ENCODE measurements around the gene SCAF8. TPM values are rescaled to one million over a fixed set of nuclear protein-coding genes. Genes with fewer than 3 reads are reported as not detected.

Gene SCAF8
- total RNA-seq, 1 donor from 2014 or later = 46.1 TPM

DNA sequence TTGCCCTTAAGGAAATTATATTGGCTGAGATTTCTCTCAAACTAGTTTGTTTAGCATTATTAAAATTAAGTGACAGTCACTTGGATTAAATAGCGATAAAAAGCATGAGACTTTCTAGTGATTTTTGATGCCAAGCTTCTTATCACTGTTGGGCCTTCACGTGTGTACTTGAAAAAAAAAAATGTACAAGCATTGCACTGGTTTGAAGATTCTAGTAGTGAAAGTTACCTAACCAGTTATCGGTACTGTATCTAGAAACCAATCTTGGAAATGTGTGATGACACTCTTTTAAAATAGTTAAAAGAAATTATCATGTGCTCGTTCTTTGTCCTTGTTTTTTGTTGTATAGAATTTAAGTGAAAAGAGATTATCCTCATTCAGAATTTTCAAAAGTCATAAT, 102.1 kb downstream of the SCAF8 start:
- no peak overlapping the region for H3K4me3 Mint-ChIP-seq (ENCODE audit: unreplicated experiment)
- no peaks in the 10 kb centered on the region for H3K27me3 Mint-ChIP-seq (ENCODE audit: unreplicated experiment)
- peaks cover 24% of the 10 kb centered on the region for H3K36me3 Mint-ChIP-seq (ENCODE audit: unreplicated experiment)
- DNase-seq (ENCODE audit: extremely low spot score, unreplicated experiment) = no peak
- H3K27ac Mint-ChIP-seq (ENCODE audit: unreplicated experiment) = no peak overlapping the region
- TF ChIP-seq CTCF (IDR thresholded peaks at IDR 0.05) = no peak
- H3K9me3 Mint-ChIP-seq (ENCODE audit: unreplicated experiment) = no peaks in the 10 kb centered on the region
- H3K4me1 Mint-ChIP-seq (ENCODE audit: unreplicated experiment) = peaks cover 5% of the 10 kb centered on the region

GRCh38 chr6:154839546-154839945, 106.3 kb downstream of the SCAF8 start:
- Mint-ChIP-seq H3K36me3 (ENCODE audit: unreplicated experiment) (peaks cover 10% of the 10 kb centered on the region), H3K9me3 (ENCODE audit: unreplicated experiment) (no peaks in the 10 kb centered on the region), H3K4me1 (ENCODE audit: unreplicated experiment) (peaks cover 17% of the 10 kb centered on the region), H3K27me3 (ENCODE audit: unreplicated experiment) (no peaks in the 10 kb centered on the region), H3K4me3 (ENCODE audit: unreplicated experiment) (no peak overlapping the region), H3K27ac (ENCODE audit: unreplicated experiment) (no peak overlapping the region)
- TF ChIP-seq CTCF (IDR thresholded peaks at IDR 0.05) = no peak
- DNase-seq (ENCODE audit: extremely low spot score, unreplicated experiment) = no peak

GRCh38 chr6:154840363-154840762, 107.1 kb downstream of the SCAF8 start:
- no peak for TF ChIP-seq CTCF (IDR thresholded peaks at IDR 0.05)
- no peak overlapping the region for H3K4me3 Mint-ChIP-seq (ENCODE audit: unreplicated experiment)
- no peak for DNase-seq (ENCODE audit: extremely low spot score, unreplicated experiment)
- H3K27me3 Mint-ChIP-seq (ENCODE audit: unreplicated experiment) = no peaks in the 10 kb centered on the region
- H3K27ac Mint-ChIP-seq (ENCODE audit: unreplicated experiment) = no peak overlapping the region
- H3K36me3 Mint-ChIP-seq (ENCODE audit: unreplicated experiment) = peaks cover 11% of the 10 kb centered on the region
- H3K4me1 Mint-ChIP-seq (ENCODE audit: unreplicated experiment) = peaks cover 18% of the 10 kb centered on the region
- no peaks in the 10 kb centered on the region for H3K9me3 Mint-ChIP-seq (ENCODE audit: unreplicated experiment)

DNA sequence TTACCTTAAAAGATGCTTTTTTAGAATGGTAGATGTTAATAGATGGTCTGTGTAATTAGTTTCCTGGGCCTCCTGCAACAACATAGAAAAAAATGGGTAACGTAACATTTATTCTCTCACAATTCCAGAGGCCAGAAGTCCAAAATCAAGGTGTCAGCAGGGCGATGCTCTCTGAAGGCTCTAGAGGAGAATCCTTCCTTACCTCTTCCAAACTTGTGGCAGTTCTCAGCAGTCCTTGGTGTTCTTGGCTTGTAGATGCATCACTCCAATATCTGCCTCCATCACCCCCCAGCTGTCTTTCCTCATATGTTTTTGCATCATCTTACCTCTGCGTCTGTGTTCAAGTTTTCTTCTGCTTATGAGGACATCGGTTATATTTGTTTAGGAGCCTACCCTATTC, 107.9 kb downstream of the SCAF8 start:
- Mint-ChIP-seq H3K36me3 (ENCODE audit: unreplicated experiment) (peaks cover 11% of the 10 kb centered on the region), H3K27me3 (ENCODE audit: unreplicated experiment) (no peaks in the 10 kb centered on the region), H3K4me1 (ENCODE audit: unreplicated experiment) (peaks cover 18% of the 10 kb centered on the region), H3K9me3 (ENCODE audit: unreplicated experiment) (no peaks in the 10 kb centered on the region), H3K27ac (ENCODE audit: unreplicated experiment) (no peak overlapping the region), H3K4me3 (ENCODE audit: unreplicated experiment) (no peak overlapping the region)
- TF ChIP-seq CTCF (IDR thresholded peaks at IDR 0.05) = no peak
- DNase-seq (ENCODE audit: extremely low spot score, unreplicated experiment) = no peak

DNA sequence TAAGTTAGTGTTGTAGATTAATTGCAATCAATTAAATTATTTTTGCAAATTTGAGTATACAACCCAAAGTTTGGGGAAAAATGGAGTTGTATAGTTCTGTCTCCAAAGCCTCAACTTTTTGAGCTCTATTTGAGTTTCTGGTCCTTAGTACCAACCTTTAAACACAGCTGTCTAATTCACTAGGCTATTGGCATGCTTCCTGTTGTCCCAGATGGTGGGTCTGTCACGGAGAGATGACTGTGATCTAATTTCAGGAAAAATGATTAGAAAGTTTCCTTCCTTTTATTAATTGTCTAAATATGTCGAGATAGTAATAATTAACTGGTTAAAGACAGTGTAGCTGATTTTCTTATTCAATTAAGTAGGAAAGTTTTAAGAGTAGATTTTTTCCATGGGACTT, 109.6 kb downstream of the SCAF8 start:
- no peak for DNase-seq (ENCODE audit: extremely low spot score, unreplicated experiment)
- Mint-ChIP-seq H3K9me3 (ENCODE audit: unreplicated experiment) (no peaks in the 10 kb centered on the region), H3K27me3 (ENCODE audit: unreplicated experiment) (no peaks in the 10 kb centered on the region), H3K27ac (ENCODE audit: unreplicated experiment) (no peak overlapping the region), H3K4me1 (ENCODE audit: unreplicated experiment) (peaks cover 32% of the 10 kb centered on the region), H3K4me3 (ENCODE audit: unreplicated experiment) (no peak overlapping the region), H3K36me3 (ENCODE audit: unreplicated experiment) (peaks cover 11% of the 10 kb centered on the region)
- TF ChIP-seq CTCF (IDR thresholded peaks at IDR 0.05) = no peak

All from osteocyte (in vitro differentiated cells).